Nephron (organoid): ENCODE measurements around the gene TUBB2B.

ENCODE experiments used
- H3K27ac Mint-ChIP-seq, 3 experiments: 2 replicates each; pipeline ENCODE4 v1.8.0; 2020; ENCODE audit warnings: mixed read lengths in 3 of 3, mild to moderate bottlenecking in 2 of 3, moderate library complexity in 1 of 3
- H3K27me3 Mint-ChIP-seq: 2 replicates; pipeline ENCODE4 v1.8.0; 2021; ENCODE audit warnings: low read depth, mild to moderate bottlenecking, moderate library complexity, mixed read lengths
- H3K36me3 Mint-ChIP-seq: 2 replicates; pipeline ENCODE4 v1.8.0; 2020; ENCODE audit warnings: low read depth, mixed read lengths
- H3K4me1 Mint-ChIP-seq: 2 replicates; pipeline ENCODE4 v1.8.0; 2020; ENCODE audit warnings: mixed read lengths
- H3K4me3 Mint-ChIP-seq, 3 experiments: 2 replicates each; pipeline ENCODE4 v1.8.0; 2020; ENCODE audit warnings: mild to moderate bottlenecking in 3 of 3, mixed read lengths in 3 of 3, moderate library complexity in 2 of 3
- H3K9me3 Mint-ChIP-seq: 2 replicates; pipeline ENCODE4 v1.8.0; 2020; ENCODE audit warnings: mixed read lengths
- CTCF ChIP-seq, 3 experiments: fragments of 200-600 bp; sonication (generic); IDR thresholded peaks; one replicate each; pipeline ENCODE4 v1.5.0; 2021; ENCODE audit warnings: antibody characterized with exemption in 3 of 3; ENCODE audit not compliant: unreplicated experiment in 3 of 3

Gene TUBB2B

GRCh38 chr6:3209114-3210023 is 18.1 kb downstream of the TUBB2B start:
- no peaks in the 10 kb centered on the region for H3K36me3 Mint-ChIP-seq
- H3K27ac Mint-ChIP-seq: peak overlapping the region in 1 of 3 experiments; percentile 15
- H3K27me3 Mint-ChIP-seq: peaks cover 11% of the 10 kb centered on the region

GRCh38 chr6:3208775-3209113 is 18.7 kb downstream of the TUBB2B start:
- no peak for TF ChIP-seq CTCF (IDR thresholded peaks at IDR 0.05; ENCODE audit: unreplicated experiment in 3 of 3)
- H3K9me3 Mint-ChIP-seq: peaks cover 7% of the 10 kb centered on the region
- peaks cover 11% of the 10 kb centered on the region for H3K27me3 Mint-ChIP-seq
- H3K36me3 Mint-ChIP-seq: no peaks in the 10 kb centered on the region
- peaks cover 15% of the 10 kb centered on the region for H3K4me1 Mint-ChIP-seq
- H3K27ac Mint-ChIP-seq: peak overlapping the region in 1 of 3 experiments; percentile 15
- H3K4me3 Mint-ChIP-seq: no peak overlapping the region

More at GRCh38 chr6:3209114-3210023, 18.1 kb downstream of the TUBB2B start:
- no peak for TF ChIP-seq CTCF (IDR thresholded peaks at IDR 0.05; ENCODE audit: unreplicated experiment in 3 of 3)
- Mint-ChIP-seq H3K4me1 (peaks cover 15% of the 10 kb centered on the region), H3K9me3 (peaks cover 5% of the 10 kb centered on the region), H3K4me3 (peak overlapping the region in 1 of 3 experiments; percentile 24)

GRCh38 chr6:3208098-3208774 is 19.2 kb downstream of the TUBB2B start:
- peaks cover 15% of the 10 kb centered on the region for H3K4me1 Mint-ChIP-seq
- no peaks in the 10 kb centered on the region for H3K36me3 Mint-ChIP-seq
- no peak for TF ChIP-seq CTCF (IDR thresholded peaks at IDR 0.05; ENCODE audit: unreplicated experiment in 3 of 3)
- peak overlapping the region in 1 of 3 experiments; percentile 15 for H3K27ac Mint-ChIP-seq
- H3K4me3 Mint-ChIP-seq: no peak overlapping the region
- peaks cover 11% of the 10 kb centered on the region for H3K9me3 Mint-ChIP-seq
- peaks cover 11% of the 10 kb centered on the region for H3K27me3 Mint-ChIP-seq

GRCh38 chr6:3206339-3207015 is 21.0 kb downstream of the TUBB2B start:
- TF ChIP-seq CTCF (IDR thresholded peaks at IDR 0.05; ENCODE audit: unreplicated experiment in 3 of 3): no peak
- peaks cover 15% of the 10 kb centered on the region for H3K4me1 Mint-ChIP-seq
- H3K27me3 Mint-ChIP-seq: peaks cover 11% of the 10 kb centered on the region
- no peak overlapping the region for H3K4me3 Mint-ChIP-seq
- peaks cover 17% of the 10 kb centered on the region for H3K9me3 Mint-ChIP-seq
- no peaks in the 10 kb centered on the region for H3K36me3 Mint-ChIP-seq
- H3K27ac Mint-ChIP-seq: no peak overlapping the region

- H3K4me1 Mint-ChIP-seq: peaks cover 15% of the 10 kb centered on the region
- no peak for TF ChIP-seq CTCF (IDR thresholded peaks at IDR 0.05; ENCODE audit: unreplicated experiment in 3 of 3)
- H3K4me3 Mint-ChIP-seq: no peak overlapping the region
- H3K27ac Mint-ChIP-seq: no peak overlapping the region
- H3K9me3 Mint-ChIP-seq: peaks cover 17% of the 10 kb centered on the region
- no peaks in the 10 kb centered on the region for H3K36me3 Mint-ChIP-seq
- peaks cover 11% of the 10 kb centered on the region for H3K27me3 Mint-ChIP-seq
Measured at GRCh38 chr6:3205913-3206312, 21.5 kb downstream of the TUBB2B start.
